Ascending aorta (tissue), 2 donors: ENCODE results near the gene EXT2. TPM values are rescaled to one million over a fixed set of nuclear protein-coding genes. Genes with fewer than 3 reads are reported as not detected.

Experiments
- DNase-seq, 2 donors: peaks; one replicate each; pipeline ENCODE4 v3.0.0-alpha.2; 2019; ENCODE audit warnings: low spot score in 2 of 2
- H3K27ac ChIP-seq, 2 donors: fragments of 200-600 bp; sonication (generic); one replicate each; pipeline ENCODE4 v1.5.1; 2016 to 2017; ENCODE audit warnings: mild to moderate bottlenecking in 1 of 2
- H3K27me3 ChIP-seq: fragments of 200-600 bp; sonication (generic); one replicate; pipeline ENCODE4 v1.5.1; 2017
- H3K36me3 ChIP-seq, 2 donors: fragments of 200-600 bp; sonication (generic); one replicate each; pipeline ENCODE4 v1.5.1; 2016
- H3K4me1 ChIP-seq, 2 donors: fragments of 200-600 bp; sonication (generic); one replicate each; pipeline ENCODE4 v1.5.1; 2016 to 2017; ENCODE audit warnings: mild to moderate bottlenecking in 1 of 2
- H3K4me3 ChIP-seq, 2 donors: fragments of 200-600 bp; sonication (generic); one replicate each; pipeline ENCODE4 v1.5.1; 2016 to 2017; ENCODE audit warnings: mild to moderate bottlenecking in 1 of 2
- H3K9me3 ChIP-seq, 2 donors: fragments of 200-600 bp; sonication (generic); one replicate each; pipeline ENCODE4 v1.5.1; 2016
- intact Hi-C: fragments of 100-400 bp; cut with DNase I; formaldehyde crosslinking; loops from one replicate; pipeline ENCODE4 v1.15.1; 2023
- total RNA-seq: library from RNA; depleted of rRNA; stranded (reverse); fragments of >200 nt; gene quantifications from one replicate; pipeline ENCODE4 v1.1.0, GENCODE V29; 2016
- TF ChIP-seq, protein P1 (sequence below), 3 experiments: fragments of 200-600 bp in 2 of 3; fragments of 450-650 bp in 1 of 3; sonication (generic) in 2 of 3; IDR thresholded peaks; one replicate each; pipeline ENCODE4 v1.5.1; 2016 to 2019; ENCODE audit warnings: antibody characterized with exemption in 3 of 3, mild to moderate bottlenecking in 1 of 3, moderate library complexity in 1 of 3

Gene EXT2
- total RNA-seq, 1 donor from 2014 or later, result 342 TPM

DNA sequence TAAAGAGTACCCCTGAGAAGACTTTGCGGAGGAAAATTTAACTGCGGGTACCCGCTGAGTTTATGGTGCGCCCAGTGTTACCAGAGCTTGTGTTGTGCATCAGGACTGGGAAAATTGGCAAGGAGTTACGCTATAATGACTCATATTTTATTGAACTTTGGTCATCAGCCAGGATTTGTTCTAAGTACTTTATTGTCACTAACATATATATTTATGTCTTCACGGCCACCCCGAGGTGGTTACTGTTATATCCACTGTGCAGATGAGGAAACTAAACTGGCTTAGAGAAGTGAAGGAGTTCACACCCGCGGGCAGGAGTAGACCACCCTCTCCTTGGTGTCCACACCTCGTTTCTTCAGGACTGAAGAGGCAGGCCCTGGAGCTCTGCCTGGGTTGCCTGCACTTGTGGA, 28.7 kb upstream of the EXT2 start:
- intact Hi-C loops, result no loop called here
- Histone ChIP-seq H3K9me3 (no peaks in the 10 kb centered on the region), H3K36me3 (peaks cover 5 to 8% of the 10 kb centered on the region in 2 donors), H3K4me1 (peaks cover 0 to 10% of the 10 kb centered on the region in 2 donors), H3K4me3 (peak overlapping the region; percentile 71 to 76), H3K27ac (peak overlapping the region; percentile 89 to 92), H3K27me3 (no peaks in the 10 kb centered on the region)
- TF ChIP-seq, protein P1, sequence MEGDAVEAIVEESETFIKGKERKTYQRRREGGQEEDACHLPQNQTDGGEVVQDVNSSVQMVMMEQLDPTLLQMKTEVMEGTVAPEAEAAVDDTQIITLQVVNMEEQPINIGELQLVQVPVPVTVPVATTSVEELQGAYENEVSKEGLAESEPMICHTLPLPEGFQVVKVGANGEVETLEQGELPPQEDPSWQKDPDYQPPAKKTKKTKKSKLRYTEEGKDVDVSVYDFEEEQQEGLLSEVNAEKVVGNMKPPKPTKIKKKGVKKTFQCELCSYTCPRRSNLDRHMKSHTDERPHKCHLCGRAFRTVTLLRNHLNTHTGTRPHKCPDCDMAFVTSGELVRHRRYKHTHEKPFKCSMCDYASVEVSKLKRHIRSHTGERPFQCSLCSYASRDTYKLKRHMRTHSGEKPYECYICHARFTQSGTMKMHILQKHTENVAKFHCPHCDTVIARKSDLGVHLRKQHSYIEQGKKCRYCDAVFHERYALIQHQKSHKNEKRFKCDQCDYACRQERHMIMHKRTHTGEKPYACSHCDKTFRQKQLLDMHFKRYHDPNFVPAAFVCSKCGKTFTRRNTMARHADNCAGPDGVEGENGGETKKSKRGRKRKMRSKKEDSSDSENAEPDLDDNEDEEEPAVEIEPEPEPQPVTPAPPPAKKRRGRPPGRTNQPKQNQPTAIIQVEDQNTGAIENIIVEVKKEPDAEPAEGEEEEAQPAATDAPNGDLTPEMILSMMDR (IDR thresholded peaks at IDR 0.05), result no peak
- no peak for DNase-seq

DNA sequence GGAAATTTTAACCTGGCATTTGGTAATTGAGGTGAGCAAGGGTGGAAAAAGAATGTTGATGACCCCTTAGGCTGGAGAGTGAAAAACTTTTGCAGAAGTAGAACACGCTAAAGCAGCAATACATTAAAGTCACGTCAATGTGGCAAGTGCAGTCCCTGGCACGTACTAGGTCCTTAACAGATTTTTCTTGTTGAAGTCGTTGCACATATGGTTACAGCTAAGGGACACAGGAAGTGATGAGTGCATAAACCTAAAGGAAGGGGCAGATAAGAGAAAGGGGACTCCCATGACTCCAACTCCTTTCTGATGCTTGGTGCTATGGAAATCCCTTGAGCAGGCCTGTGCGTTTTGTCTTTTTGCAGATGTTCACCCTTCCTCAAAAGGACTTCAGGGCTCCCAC, 28.2 kb upstream of the EXT2 start:
- H3K4me1 ChIP-seq, result peaks cover 0 to 10% of the 10 kb centered on the region in 2 donors
- TF ChIP-seq, protein P1 (IDR thresholded peaks at IDR 0.05), result no peak
- no peaks in the 10 kb centered on the region for H3K9me3 ChIP-seq
- H3K36me3 ChIP-seq, result peaks cover 5 to 14% of the 10 kb centered on the region in 2 donors
- intact Hi-C loops, result no loop called here
- H3K4me3 ChIP-seq, result peak overlapping the region; percentile 71 to 76
- DNase-seq, result no peak
- H3K27me3 ChIP-seq, result no peaks in the 10 kb centered on the region
- no peak overlapping the region for H3K27ac ChIP-seq

DNA sequence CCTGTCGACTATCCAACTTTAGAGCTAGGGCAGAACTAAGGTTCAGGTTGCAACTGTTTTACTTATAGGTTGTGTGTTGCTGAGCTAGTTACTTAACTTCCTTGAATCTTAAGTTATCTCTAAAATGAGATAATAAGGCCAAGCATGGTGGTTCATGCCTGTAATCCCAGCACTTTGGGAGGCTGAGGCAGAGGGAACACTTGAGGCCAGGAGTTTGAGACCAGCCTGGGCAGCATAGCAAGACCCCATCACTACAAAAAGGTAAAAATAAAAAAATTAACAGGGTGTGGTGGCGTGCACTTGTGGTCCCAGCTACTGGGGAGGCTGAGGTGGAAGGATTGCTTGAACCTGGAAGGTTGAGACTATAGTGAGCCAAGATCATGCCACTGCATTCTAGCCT, 27.3 kb upstream of the EXT2 start:
- Histone ChIP-seq H3K4me1 (peaks cover 0 to 10% of the 10 kb centered on the region in 2 donors), H3K27me3 (no peaks in the 10 kb centered on the region), H3K4me3 (no peak overlapping the region), H3K9me3 (no peaks in the 10 kb centered on the region), H3K27ac (no peak overlapping the region), H3K36me3 (peaks cover 12 to 23% of the 10 kb centered on the region in 2 donors)
- intact Hi-C loops, result no loop called here
- TF ChIP-seq, protein P1 (IDR thresholded peaks at IDR 0.05), result no peak
- DNase-seq, result no peak

DNA sequence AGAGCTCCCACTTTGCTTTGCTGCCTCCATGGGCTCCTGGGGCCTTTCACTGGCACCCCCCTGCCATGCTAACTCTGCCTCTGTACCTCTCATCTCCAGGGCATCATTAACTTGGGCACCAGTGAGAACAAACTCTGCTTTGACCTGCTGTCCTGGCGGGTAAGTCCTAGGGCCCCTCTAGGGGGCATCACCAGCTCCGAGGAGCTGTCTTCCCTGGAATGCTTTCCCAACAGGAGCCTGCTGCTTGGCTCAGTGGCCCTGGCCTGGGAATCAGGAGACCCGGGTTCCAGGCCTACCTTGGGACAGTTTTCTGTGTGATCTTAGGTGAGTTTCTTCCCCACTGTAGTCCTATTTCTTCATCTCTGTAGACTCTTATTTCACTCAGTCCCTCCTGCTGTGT, 24.3 kb upstream of the EXT2 start:
- Histone ChIP-seq H3K4me3 (no peak overlapping the region), H3K27me3 (no peaks in the 10 kb centered on the region), H3K4me1 (peaks cover 0 to 5% of the 10 kb centered on the region in 2 donors), H3K9me3 (no peaks in the 10 kb centered on the region), H3K27ac (no peak overlapping the region), H3K36me3 (peaks cover 36 to 45% of the 10 kb centered on the region in 2 donors)
- no peak for DNase-seq
- intact Hi-C loops, result no loop called here
- TF ChIP-seq, protein P1 (IDR thresholded peaks at IDR 0.05), result no peak

DNA sequence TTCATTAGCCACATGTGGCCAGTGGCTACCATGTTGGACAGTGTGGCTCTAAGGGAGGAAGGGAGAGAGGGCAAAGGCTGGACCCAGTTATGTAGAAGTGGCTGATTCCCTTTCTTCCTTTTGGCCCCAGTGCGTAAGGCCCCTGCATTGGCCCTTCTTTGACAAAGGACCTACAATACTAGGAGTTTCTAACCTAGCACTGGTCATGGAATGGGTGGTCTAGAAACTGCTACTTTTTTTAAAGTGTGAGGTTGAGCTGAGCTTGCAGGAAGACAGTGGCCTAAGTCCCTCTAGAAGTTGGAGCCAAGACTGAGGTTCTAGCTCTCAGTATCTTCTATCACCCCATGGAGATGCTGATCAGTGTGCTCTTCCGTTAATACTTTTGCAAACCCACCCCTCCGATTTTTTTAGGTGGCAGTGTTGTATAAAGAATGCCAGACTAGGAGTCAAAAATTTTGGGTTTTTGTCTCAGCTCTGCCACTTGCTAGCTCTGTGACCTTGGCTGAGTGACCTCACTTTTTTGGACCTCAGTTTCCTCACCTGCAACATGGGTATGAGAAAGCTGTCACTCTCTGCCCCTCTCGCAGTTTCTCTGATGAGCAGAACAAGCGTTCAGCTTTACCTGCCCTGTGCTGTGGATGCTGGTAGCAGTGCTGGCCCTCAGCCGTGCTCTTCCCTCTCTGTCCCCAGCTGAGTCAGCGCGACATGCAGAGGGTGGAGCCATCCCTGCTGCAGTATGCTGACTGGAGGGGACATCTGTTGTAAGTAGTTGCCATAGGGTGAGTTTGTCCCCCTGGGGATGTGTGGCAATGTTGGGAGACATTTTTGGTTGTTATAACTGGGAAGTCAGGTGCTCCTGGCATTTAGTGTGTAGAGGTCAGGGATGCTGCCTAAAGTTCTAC, 22.5 kb upstream of the EXT2 start:
- Histone ChIP-seq H3K36me3 (peaks cover 36 to 53% of the 10 kb centered on the region in 2 donors), H3K27me3 (no peaks in the 10 kb centered on the region), H3K9me3 (no peaks in the 10 kb centered on the region), H3K4me1 (no peaks in the 10 kb centered on the region), H3K4me3 (no peak overlapping the region), H3K27ac (no peak overlapping the region)
- TF ChIP-seq, protein P1 (IDR thresholded peaks at IDR 0.05), result no peak
- intact Hi-C loops, result no loop called here
- no peak for DNase-seq
